ENCODE results near the gene RTBDN. TPM values are rescaled to one million over a fixed set of nuclear protein-coding genes. Genes with fewer than 3 reads are reported as not detected.

RTBDN gene
- total RNA-seq, 2 experiments from 2014 or later, result not detected

- no peak overlapping the region for H3K27ac Mint-ChIP-seq
Measured at GRCh38 chr19:12840091-12841079, 6.0 kb upstream of the RTBDN start.

GRCh38 chr19:12838886-12839756 is 4.7 kb upstream of the RTBDN start:
- Mint-ChIP-seq H3K27ac (no peak overlapping the region), H3K27me3 (peaks cover 84% of the 10 kb centered on the region), H3K4me3 (peak overlapping the region; percentile 47), H3K4me1 (ENCODE audit: low read depth) (peaks cover 41% of the 10 kb centered on the region), H3K9me3 (no peaks in the 10 kb centered on the region), H3K36me3 (ENCODE audit: low read depth) (no peaks in the 10 kb centered on the region)
- DNase-seq (peak in 3 of 14 experiments; percentile 44 to 59 (median 50)), ATAC-seq (ENCODE audit: poor library complexity) (peak; percentile 58)
- Histone ChIP-seq H3K27me3 (ENCODE audit: control insufficient read depth in 1 of 2, insufficient read depth in 2 of 2, low read length in 2 of 2) (peaks cover 86 to 93% of the 10 kb centered on the region in 2 experiments), H3K4me1 (ENCODE audit: insufficient read depth, low read length) (peaks cover 39% of the 10 kb centered on the region), H3K27ac (ENCODE audit: low read depth in 1 of 2, low read length in 2 of 2) (no peak overlapping the region), H3K4me3 (ENCODE audit: low read length) (no peak overlapping the region), H3K36me3 (ENCODE audit: insufficient read depth, low read length) (no peaks in the 10 kb centered on the region), H3K9me3 (ENCODE audit: control insufficient read depth in 1 of 2, insufficient read depth in 1 of 2, low read length in 2 of 2) (peaks cover 0 to 40% of the 10 kb centered on the region in 2 experiments)
- POLR2A ChIA-PET, result no interaction called here
- no peak for TF ChIP-seq CTCF (IDR thresholded peaks at IDR 0.05)
- intact Hi-C loops (cut with DNase I, micrococcal nuclease), result no loop called here
- CTCF ChIA-PET, result interaction anchor here (0.6 kb wide), 1 partner anchor 78 kb away, joined by 3 read pairs; no protein-coding TSS in a partner anchor

More at GRCh38 chr19:12840091-12841079, 6.0 kb upstream of the RTBDN start:
- ChIA-PET CTCF (no interaction called here), POLR2A (no interaction called here)
- no peaks in the 10 kb centered on the region for H3K36me3 Mint-ChIP-seq (ENCODE audit: low read depth)
- peaks cover 82% of the 10 kb centered on the region for H3K27me3 Mint-ChIP-seq
- DNase-seq (peak in 4 of 14 experiments; percentile 14 to 67 (median 36)), ATAC-seq (ENCODE audit: poor library complexity) (peak; percentile 35)
- Histone ChIP-seq H3K36me3 (ENCODE audit: insufficient read depth, low read length) (no peaks in the 10 kb centered on the region), H3K4me3 (ENCODE audit: low read length) (no peak overlapping the region), H3K27me3 (ENCODE audit: control insufficient read depth in 1 of 2, insufficient read depth in 2 of 2, low read length in 2 of 2) (peaks cover 76 to 87% of the 10 kb centered on the region in 2 experiments), H3K9me3 (ENCODE audit: control insufficient read depth in 1 of 2, insufficient read depth in 1 of 2, low read length in 2 of 2) (peaks cover 0 to 27% of the 10 kb centered on the region in 2 experiments), H3K27ac (ENCODE audit: low read depth in 1 of 2, low read length in 2 of 2) (no peak overlapping the region), H3K4me1 (ENCODE audit: insufficient read depth, low read length) (peaks cover 28% of the 10 kb centered on the region)
- no peak for TF ChIP-seq CTCF (IDR thresholded peaks at IDR 0.05)
- peak overlapping the region; percentile 13 for H3K4me3 Mint-ChIP-seq
- intact Hi-C loops (cut with DNase I, micrococcal nuclease), result no loop called here
- peaks cover 37% of the 10 kb centered on the region for H3K4me1 Mint-ChIP-seq (ENCODE audit: low read depth)
- no peaks in the 10 kb centered on the region for H3K9me3 Mint-ChIP-seq

- H3K36me3 ChIP-seq (ENCODE audit: insufficient read depth, low read length), result no peaks in the 10 kb centered on the region
- intact Hi-C loops (cut with DNase I, micrococcal nuclease), result no loop called here
- no peaks in the 10 kb centered on the region for H3K36me3 Mint-ChIP-seq (ENCODE audit: low read depth)
- H3K27ac ChIP-seq (ENCODE audit: low read depth in 1 of 2, low read length in 2 of 2), result no peak within 1 kb of the TSS
- H3K9me3 ChIP-seq (ENCODE audit: control insufficient read depth in 1 of 2, insufficient read depth in 1 of 2, low read length in 2 of 2), result peaks cover 0 to 41% of the 10 kb centered on the region in 2 experiments
- POLR2A ChIA-PET, result no interaction called here
- DNase-seq (peak in 10 of 14 experiments; percentile 16 to 84 (median 45)), ATAC-seq (ENCODE audit: poor library complexity) (peak; percentile 63)
- H3K27me3 ChIP-seq (ENCODE audit: control insufficient read depth in 1 of 2, insufficient read depth in 2 of 2, low read length in 2 of 2), result peaks cover 85 to 91% of the 10 kb centered on the region in 2 experiments
- CTCF ChIA-PET, result interaction anchor here (0.6 kb wide), 1 partner anchor 77 kb away, joined by 3 read pairs; no protein-coding TSS in a partner anchor
- H3K4me1 Mint-ChIP-seq (ENCODE audit: low read depth), result peaks cover 42% of the 10 kb centered on the region
- peaks cover 84% of the 10 kb centered on the region for H3K27me3 Mint-ChIP-seq
- no peak within 1 kb of the TSS for H3K4me3 ChIP-seq (ENCODE audit: low read length)
- peaks cover 45% of the 10 kb centered on the region for H3K4me1 ChIP-seq (ENCODE audit: insufficient read depth, low read length)
- H3K27ac Mint-ChIP-seq, result no peak within 1 kb of the TSS
- H3K9me3 Mint-ChIP-seq, result no peaks in the 10 kb centered on the region
- H3K4me3 Mint-ChIP-seq, result peak within 1 kb of the TSS; percentile 47
- TF ChIP-seq CTCF (IDR thresholded peaks at IDR 0.05), result no peak
Measured at GRCh38 chr19:12838182-12838885, 4.0 kb upstream of the RTBDN start, which contains the start of gene MAST1. Gene MAST1, plus strand, starts transcription at chr19:12838515. Its CDS starts 58 bp downstream, at chr19:12838573.
